GM19397 (cell line): ENCODE results near the gene TBCEL.
"Not testable (repeated sequence)": the region's sequence is repeated elsewhere in the genome, so short reads cannot be mapped to it uniquely, and the experiment has no call there.

ENCODE experiments used
- ATAC-seq: cut with Tn5 transposase; IDR thresholded peaks from one replicate; pipeline ENCODE4 v1.9.1; 2021; ENCODE audit warnings: mild to moderate bottlenecking, moderate library complexity; ENCODE audit not compliant: unreplicated experiment

The TBCEL gene

GRCh38 chr11:121023848-121024751 is at the start of gene TBCEL:
Gene TBCEL, plus strand, starts transcription at chr11:121024102. Its CDS starts 21,589 bp downstream, at chr11:121045691.
- peak; percentile 98 for ATAC-seq

DNA sequence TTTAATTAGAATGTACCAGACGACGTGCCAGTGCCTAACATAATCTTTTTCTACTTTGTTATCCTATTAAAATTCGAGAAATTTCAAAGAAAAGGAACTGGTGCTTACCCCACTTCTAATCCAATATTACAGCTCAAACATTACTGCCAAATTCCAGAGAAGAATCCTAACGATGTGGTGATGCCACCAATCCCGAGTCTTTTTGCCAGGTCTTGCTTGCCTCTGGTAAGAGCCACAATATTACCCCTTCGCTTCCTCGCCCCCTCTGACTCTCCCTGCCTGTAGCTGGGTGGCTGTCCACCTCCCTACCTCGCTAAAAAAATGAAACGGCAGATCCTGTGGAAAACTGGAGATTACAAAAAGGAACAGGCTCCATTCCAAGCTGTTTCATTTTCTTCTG is 49.4 kb upstream of the TBCEL start:
- ATAC-seq = no peak

DNA sequence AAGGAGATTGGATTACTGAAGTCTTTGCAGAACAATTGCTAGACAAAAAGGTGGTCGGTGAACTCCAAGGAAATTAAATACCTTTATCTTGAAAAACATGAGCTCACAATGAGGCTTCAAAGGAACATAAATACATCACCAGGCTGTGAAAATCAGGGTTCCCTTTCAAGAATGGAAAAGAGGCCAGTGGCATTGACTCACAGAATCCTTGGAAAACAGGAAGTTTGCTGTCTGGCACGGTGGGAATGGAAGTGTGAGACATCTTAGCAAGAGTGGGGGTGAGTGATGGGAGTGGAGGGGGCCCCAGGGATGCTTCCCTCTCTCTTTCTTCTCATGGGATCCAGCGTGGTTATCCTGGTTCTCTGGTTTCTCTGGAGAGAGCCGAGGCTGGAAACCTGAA is 48.9 kb upstream of the TBCEL start:
- ATAC-seq = no peak

DNA sequence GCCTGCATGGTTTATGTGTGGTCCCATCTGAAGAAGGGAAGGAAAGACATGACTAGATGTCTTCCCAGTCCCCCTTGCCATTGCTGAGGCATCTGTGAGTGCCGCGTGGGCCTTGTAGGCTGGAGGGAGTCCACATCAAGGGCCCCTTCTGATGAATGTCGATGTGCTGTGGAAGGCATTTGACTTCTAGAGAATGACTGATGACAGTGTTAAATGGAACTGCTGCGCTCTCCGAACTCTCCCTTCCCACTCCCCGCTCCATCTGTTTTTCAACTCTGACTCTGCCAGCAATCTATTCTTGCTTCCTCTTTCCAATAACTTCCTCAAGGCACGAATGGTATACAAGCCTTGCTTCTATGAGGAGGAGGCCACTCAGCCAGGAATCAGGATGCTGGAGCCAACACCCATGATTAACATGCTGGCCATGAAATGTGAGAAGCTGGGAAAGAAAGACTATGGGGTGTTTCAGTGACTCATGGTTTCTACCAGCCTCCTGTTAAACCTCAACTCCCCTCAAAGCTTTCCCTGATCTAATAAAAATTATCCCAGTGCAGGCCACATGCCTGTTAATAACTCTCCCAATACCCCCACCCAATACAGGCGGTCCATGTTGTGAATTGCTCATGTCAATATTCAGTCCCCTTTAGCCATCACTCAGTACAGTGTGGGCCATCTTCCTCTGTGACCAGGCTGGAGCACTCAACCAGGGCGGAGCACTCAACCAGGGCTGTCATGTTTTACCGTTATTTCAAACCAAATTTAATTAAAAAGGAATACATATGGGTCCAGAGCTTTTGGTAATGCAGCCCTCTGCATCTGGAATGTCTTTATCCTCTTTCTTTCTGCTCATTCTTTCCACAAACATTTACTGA is 46.4 kb upstream of the TBCEL start:
- no peak for ATAC-seq

DNA sequence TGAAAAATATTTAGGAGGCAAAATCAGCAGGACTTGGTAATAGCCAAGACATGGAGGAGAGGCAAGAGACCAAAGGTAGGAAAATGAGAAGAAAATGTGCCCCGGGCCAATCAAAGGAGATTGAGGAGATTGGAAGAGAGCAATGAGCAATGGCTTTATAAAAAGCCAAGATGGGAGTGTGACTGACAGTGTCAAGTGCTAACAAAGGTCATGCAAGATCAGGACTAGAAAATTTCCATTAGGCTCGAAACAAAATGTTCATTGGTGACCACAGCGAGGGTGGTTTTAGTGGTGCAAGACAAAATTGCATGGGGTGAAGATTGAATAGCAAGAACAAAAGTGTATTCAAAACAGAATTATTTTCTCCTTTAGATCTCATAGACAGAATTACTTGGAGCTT is 45.2 kb upstream of the TBCEL start:
- ATAC-seq = no peak

- ATAC-seq = peak; percentile 63
These were observed 38.0 kb upstream of the TBCEL start for GRCh38 chr11:120985718-120986569.

DNA sequence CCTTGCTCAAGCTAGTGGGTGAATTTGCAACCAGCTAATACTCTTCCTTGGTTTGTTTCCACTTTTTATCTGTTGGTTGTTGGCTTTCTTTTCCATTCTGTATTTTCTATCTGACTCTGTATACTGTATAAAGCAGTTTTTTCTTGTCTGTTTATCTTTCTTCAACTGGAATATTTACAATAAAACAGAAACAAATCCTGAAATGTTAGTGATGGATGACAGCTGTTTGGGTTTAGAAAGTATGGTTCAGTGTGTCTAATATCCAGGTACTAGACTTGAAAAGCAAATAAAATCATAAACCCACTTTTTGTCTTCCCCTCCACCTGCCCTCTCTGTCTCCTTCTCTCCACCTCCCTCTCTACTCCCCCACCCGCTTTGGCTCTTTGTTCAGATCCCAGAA is 35.3 kb upstream of the TBCEL start:
- no peak for ATAC-seq

DNA sequence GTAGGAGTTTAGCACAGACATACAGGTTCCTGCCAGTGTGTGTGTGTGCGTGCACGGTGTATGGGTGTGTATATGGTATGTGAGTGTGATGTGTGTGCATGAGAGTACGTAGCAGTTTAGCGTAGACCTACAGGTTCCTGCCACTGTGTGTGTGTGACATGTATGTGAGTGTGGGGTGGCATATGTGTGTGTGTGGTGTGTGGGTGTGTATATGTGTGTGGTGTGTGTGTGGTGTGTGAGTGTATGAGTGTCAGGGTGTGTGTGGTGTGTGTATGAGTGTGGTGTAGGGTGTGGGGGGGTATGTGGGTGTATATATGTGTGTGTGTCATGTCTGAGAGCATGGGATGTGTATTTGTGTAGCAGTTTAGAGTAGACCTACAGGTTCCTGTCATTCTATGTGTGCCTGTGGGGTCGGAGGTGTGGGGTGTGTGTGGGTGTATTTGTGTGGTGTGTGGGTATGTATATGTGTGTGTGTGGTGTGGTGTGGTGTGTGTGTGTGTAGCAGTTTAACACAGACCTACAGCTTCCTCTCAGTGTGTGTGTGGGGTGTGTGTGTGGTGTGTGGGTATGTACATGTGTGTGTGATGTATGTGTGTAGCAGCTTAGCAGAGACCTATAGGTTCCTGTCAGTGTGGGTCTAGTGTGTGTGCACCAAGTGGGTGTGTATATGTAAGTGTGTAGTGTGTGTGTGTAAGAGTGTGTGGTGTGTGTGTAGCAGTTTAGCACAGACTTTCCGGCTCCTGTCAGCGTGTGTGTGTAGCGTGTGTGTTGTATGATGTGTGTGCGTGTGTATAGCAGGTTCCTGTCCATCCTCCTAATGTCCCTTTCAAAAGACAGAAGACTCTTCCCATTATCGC is 31.8 kb upstream of the TBCEL start:
- ATAC-seq = no peak

- ATAC-seq = no peak
These were observed 29.6 kb upstream of the TBCEL start for GRCh38 chr11:120994091-120994859.

DNA sequence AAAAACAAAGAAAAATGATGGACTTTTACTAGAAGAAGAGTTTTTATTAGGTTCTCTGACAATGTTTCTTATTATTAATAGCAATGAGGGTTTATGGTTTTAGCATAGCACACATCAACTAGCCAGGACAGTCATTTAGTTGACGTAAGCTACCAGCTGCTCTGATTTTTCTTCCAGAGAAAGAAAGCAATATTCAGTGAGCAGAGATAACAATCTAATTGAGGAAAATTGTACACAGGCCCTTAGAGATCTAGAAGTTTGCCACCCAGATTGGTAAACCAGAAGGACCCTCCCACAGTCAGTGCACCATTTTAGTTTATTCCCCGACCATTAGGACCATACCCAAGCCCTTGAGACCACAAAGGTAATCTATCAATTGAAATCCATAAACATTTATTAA is 28.7 kb upstream of the TBCEL start:
- no peak for ATAC-seq

DNA sequence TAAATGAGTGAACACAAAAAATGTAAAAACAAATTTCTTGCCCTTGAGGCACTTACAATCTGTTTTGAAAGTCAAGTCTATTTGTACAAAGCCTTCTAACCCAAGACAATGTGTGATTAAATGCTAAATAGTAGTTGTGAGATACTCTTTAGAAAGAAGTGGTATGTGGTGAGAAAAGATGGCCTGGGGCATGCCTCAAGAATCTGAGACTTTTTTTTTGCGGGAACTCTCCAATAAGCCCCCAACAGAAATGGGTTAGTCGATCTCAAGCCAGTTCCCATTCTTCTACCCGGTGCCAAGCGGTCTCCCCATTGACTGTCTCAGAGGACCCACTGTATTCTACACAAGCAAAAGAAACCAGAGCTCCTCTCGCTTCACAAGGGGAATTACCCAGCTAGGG is 26.9 kb upstream of the TBCEL start:
- ATAC-seq = no peak

- ATAC-seq = no peak
These were observed 25.3 kb upstream of the TBCEL start for GRCh38 chr11:120998581-120998980.

GRCh38 chr11:121004206-121004840 is 19.6 kb upstream of the TBCEL start:
- no peak for ATAC-seq

GRCh38 chr11:121006922-121007321 is 17.0 kb upstream of the TBCEL start:
- ATAC-seq = no peak

- no peak for ATAC-seq
These were observed 15.4 kb upstream of the TBCEL start for GRCh38 chr11:121008551-121008950.

DNA sequence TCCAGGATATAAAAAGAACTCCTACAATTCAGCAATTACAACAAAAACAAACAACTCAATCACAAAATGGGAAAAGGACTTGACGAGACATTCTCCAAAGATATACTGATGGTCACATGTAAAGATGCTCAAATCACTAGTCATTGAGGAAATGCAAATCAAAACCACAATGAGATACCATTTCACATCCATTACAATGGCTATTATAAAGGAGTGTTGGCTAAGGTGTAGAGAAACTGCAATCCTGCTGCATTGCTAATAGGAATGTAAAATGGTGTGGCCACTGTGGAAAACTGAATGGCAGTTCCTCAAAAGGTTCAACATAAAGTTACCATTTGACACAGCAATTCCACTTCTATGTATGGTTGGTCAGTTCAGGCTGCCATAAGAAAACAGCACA is 11.8 kb upstream of the TBCEL start:
- no peak for ATAC-seq

DNA sequence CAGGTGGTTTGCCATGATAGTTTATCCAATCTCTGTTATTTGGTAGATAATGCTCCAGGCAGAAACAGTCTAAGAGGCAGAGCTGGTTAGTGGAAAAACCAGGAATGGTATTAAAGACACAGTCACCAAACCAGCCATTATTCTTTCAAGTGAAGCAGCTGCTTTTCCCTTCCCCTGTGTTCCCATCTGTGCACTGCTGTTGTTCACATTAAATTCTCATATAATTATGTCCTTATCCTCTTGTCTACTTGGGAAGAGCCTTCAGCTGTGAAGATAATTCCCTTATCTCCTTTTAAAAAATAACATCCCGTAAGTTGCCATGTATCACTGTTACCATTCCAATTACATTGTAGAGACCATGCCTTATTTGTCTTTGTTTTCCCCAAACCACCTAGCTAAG is 5.2 kb upstream of the TBCEL start:
- ATAC-seq = no peak

DNA sequence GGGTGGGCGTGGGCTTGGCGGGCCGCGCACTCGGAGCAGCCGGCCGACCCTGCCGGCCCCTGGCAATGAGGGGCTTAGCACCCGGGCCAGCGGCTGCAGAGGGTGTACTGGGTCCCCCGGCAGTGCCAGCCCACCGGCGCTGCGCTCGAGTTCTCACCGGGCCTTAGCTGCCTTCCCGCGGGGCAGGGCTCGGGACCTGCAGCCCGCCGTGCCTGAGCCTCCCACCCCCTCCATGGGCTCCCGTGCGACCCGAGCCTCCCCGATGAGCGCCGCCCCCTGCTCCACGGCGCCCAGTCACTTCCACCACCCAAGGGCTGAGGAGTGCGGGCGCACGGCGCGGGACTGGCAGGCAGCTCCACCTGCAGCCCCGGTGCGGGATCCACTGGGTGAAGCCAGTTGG is 2.2 kb upstream of the TBCEL start:
- not testable (repeated sequence) for ATAC-seq

DNA sequence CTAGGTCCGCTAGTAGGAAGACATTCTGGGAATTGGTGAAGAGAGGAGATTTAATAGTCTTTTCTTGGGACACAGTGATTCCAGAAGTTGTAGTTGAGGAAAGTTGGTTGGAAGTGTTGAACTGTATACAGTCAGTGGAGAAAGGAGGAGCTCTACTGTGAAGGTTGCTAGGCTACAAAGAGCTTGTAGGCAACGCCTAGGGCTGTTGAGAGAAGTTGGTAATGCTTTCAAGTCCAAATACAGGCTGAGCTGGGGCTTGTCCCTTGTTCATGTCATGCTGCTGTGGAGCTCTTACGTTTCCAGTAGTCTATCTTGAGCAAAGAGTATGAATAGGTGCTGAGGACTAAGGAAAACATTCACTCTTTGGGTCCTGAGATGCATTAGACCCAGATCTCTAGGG is 1.1 kb downstream of the TBCEL start:
- ATAC-seq = no peak
